ENCODE data around the gene MORN5. TPM values are rescaled to one million over a fixed set of nuclear protein-coding genes. Genes with fewer than 3 reads are reported as not detected.

The MORN5 gene
- total and polyA plus RNA-seq, 4 donors: 17.9 to 22.9 (median 18.6) TPM

GRCh38 chr9:122217640-122218039 is 57.9 kb downstream of the MORN5 start:
- no peaks in the 10 kb centered on the region for H3K36me3 ChIP-seq (ENCODE audit: control insufficient read depth in 4 of 4, insufficient read depth in 4 of 4, low read length in 4 of 4)
- TF ChIP-seq, protein P1, sequence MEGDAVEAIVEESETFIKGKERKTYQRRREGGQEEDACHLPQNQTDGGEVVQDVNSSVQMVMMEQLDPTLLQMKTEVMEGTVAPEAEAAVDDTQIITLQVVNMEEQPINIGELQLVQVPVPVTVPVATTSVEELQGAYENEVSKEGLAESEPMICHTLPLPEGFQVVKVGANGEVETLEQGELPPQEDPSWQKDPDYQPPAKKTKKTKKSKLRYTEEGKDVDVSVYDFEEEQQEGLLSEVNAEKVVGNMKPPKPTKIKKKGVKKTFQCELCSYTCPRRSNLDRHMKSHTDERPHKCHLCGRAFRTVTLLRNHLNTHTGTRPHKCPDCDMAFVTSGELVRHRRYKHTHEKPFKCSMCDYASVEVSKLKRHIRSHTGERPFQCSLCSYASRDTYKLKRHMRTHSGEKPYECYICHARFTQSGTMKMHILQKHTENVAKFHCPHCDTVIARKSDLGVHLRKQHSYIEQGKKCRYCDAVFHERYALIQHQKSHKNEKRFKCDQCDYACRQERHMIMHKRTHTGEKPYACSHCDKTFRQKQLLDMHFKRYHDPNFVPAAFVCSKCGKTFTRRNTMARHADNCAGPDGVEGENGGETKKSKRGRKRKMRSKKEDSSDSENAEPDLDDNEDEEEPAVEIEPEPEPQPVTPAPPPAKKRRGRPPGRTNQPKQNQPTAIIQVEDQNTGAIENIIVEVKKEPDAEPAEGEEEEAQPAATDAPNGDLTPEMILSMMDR (IDR thresholded peaks at IDR 0.05; ENCODE audit: control extremely low read depth, extremely low read depth): no peak
- peaks cover 0 to 95% (median 84%) of the 10 kb centered on the region in 3 donors for H3K27me3 ChIP-seq (ENCODE audit: control insufficient read depth in 3 of 3, insufficient read depth in 3 of 3, low read length in 2 of 3)
- H3K9ac ChIP-seq (ENCODE audit: insufficient read depth in 1 of 2, low read length in 2 of 2): no peak overlapping the region
- H3K4me1 ChIP-seq (ENCODE audit: control insufficient read depth in 5 of 5, insufficient read depth in 5 of 5, low read length in 5 of 5): peaks cover 0 to 21% (median 5%) of the 10 kb centered on the region in 5 donors
- no peak overlapping the region for H3K27ac ChIP-seq (ENCODE audit: low read depth in 1 of 2, low read length in 1 of 2)
- ATAC-seq (ENCODE audit: insufficient read depth, low FRiP score) (no peak), DNase-seq (no peak)
- no peak overlapping the region for H3K4me3 ChIP-seq
- WGBS, 2 donors: 28 to 44% methylated on average over 4 of the region's 4 CpGs
- H3K9me3 ChIP-seq (ENCODE audit: control insufficient read depth in 4 of 4, insufficient read depth in 3 of 4, low read length in 3 of 4): peaks cover 0 to 4% (median 0%) of the 10 kb centered on the region in 4 donors

GRCh38 chr9:122218071-122218934 is 58.6 kb downstream of the MORN5 start:
- Histone ChIP-seq H3K9ac (ENCODE audit: insufficient read depth in 1 of 2, low read length in 2 of 2) (no peak overlapping the region), H3K4me1 (ENCODE audit: control insufficient read depth in 5 of 5, insufficient read depth in 5 of 5, low read length in 5 of 5) (peaks cover 0 to 21% (median 5%) of the 10 kb centered on the region in 5 donors), H3K36me3 (ENCODE audit: control insufficient read depth in 4 of 4, insufficient read depth in 4 of 4, low read length in 4 of 4) (no peaks in the 10 kb centered on the region), H3K4me3 (no peak overlapping the region), H3K27ac (ENCODE audit: low read depth in 1 of 2, low read length in 1 of 2) (no peak overlapping the region), H3K9me3 (ENCODE audit: control insufficient read depth in 4 of 4, insufficient read depth in 3 of 4, low read length in 3 of 4) (peaks cover 0 to 4% (median 0%) of the 10 kb centered on the region in 4 donors), H3K27me3 (ENCODE audit: control insufficient read depth in 3 of 3, insufficient read depth in 3 of 3, low read length in 2 of 3) (peaks cover 0 to 95% (median 84%) of the 10 kb centered on the region in 3 donors)
- TF ChIP-seq, protein P1 (IDR thresholded peaks at IDR 0.05; ENCODE audit: control extremely low read depth, extremely low read depth): no peak
- DNase-seq: no peak
- no peak for ATAC-seq (ENCODE audit: insufficient read depth, low FRiP score)
- 37 to 43% methylated on average over 11 of the region's 11 CpGs for WGBS, 2 donors

DNA sequence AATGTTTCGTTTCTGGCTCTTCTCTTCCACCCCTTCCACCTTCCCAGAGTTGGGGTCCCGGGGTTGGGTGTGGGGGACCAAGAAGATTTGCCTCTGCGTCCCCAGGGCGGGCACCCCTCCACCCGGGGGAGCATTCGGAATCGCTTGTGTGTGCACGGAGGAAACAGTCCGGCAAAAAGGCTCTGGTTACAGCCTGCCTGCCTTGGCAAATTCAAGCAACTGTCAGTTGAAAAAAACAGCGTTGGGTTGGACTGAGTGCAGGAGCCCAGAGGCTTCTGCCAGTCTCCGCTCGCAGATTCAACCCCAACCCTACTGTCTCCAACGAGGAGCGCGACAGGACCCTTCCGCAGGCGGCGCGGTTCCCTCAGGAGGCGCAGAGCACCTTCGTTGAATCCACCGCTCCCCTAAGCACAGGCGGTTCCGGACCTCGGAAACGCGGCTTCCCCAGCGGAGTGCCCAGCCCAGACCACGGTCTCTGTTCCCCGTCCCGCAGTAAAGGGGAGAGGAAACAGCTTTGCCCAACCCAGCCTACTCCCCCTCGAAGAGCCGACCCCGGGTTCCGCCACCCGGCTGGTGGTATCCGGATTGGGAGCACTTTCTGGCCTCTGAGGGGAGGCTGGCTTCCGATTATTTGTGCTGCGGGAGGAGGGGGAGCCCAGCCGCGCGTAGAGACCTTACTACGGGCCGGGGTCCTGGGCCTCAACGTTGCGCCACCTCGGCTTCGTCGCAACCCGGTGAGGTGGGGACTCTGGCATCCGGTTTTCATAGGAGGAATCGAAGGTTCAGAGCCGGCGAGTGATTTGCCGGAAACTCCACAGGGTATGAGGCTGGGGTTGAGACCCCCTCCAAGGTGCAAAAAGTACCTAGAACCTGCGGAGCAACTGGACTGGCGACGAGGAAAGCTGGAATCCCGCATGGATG is 59.5 kb downstream of the MORN5 start:
- Histone ChIP-seq H3K9ac (ENCODE audit: insufficient read depth in 1 of 2, low read length in 2 of 2) (no peak overlapping the region), H3K9me3 (ENCODE audit: control insufficient read depth in 4 of 4, insufficient read depth in 3 of 4, low read length in 3 of 4) (peaks cover 0 to 4% (median 0%) of the 10 kb centered on the region in 4 donors), H3K4me1 (ENCODE audit: control insufficient read depth in 5 of 5, insufficient read depth in 5 of 5, low read length in 5 of 5) (peaks cover 0 to 21% (median 5%) of the 10 kb centered on the region in 5 donors), H3K27ac (ENCODE audit: low read depth in 1 of 2, low read length in 1 of 2) (no peak overlapping the region), H3K4me3 (no peak overlapping the region), H3K27me3 (ENCODE audit: control insufficient read depth in 3 of 3, insufficient read depth in 3 of 3, low read length in 2 of 3) (peaks cover 0 to 97% (median 87%) of the 10 kb centered on the region in 3 donors), H3K36me3 (ENCODE audit: control insufficient read depth in 4 of 4, insufficient read depth in 4 of 4, low read length in 4 of 4) (no peaks in the 10 kb centered on the region)
- WGBS, 2 donors: 14 to 20% methylated on average over 59 of the region's 59 CpGs
- DNase-seq (peak in 1 of 3 donors; percentile 43), ATAC-seq (ENCODE audit: insufficient read depth, low FRiP score) (no peak)
- TF ChIP-seq, protein P1 (IDR thresholded peaks at IDR 0.05; ENCODE audit: control extremely low read depth, extremely low read depth): no peak
